HCT116 (cell line): ENCODE measurements around the gene ZNF236.

Source experiments
- CTCF ChIP-seq, 3 experiments: fragments of 200-600 bp in 1 of 3; sonication (generic) in 1 of 3; IDR thresholded peaks in 2 of 3; conservative IDR thresholded peaks in 1 of 3; 2 replicates each; pipeline ENCODE4 v1.5.1; 2012 to 2017; ENCODE audit warnings: low read depth in 2 of 3, low read length in 2 of 3, antibody characterized with exemption in 1 of 3, borderline replicate concordance in 1 of 3, control low read depth in 1 of 3, mild to moderate bottlenecking in 1 of 3, mixed read lengths in 1 of 3, mixed run types in 1 of 3, moderate library complexity in 1 of 3; ENCODE audit not compliant: insufficient read depth in 1 of 3
- MAX ChIP-seq: IDR thresholded peaks from 2 replicates; pipeline ENCODE4 v1.6.1; 2012
- POLR2A ChIP-seq: IDR thresholded peaks from 2 replicates; pipeline ENCODE4 v1.7.0; 2011; ENCODE audit warnings: borderline replicate concordance; ENCODE audit not compliant: insufficient read depth, insufficient read length; ENCODE audit errors: extremely low read depth
- POLR2AphosphoS5 ChIP-seq: IDR thresholded peaks from 2 replicates; pipeline ENCODE4 v1.6.1; 2011; ENCODE audit warnings: mild to moderate bottlenecking, low read depth, low read length, moderate library complexity
- RAD21 ChIP-seq: IDR thresholded peaks from 2 replicates; pipeline ENCODE4 v1.6.1; 2012; ENCODE audit warnings: low read depth, mild to moderate bottlenecking
- REST ChIP-seq: IDR thresholded peaks from 2 replicates; pipeline ENCODE4 v1.6.1; 2012; ENCODE audit warnings: low read depth
- TCF7L2 ChIP-seq: IDR thresholded peaks from 2 replicates; pipeline ENCODE4 v1.7.0; 2011; ENCODE audit warnings: borderline replicate concordance, inconsistent platforms; ENCODE audit not compliant: insufficient read depth, insufficient read length; ENCODE audit errors: extremely low read depth

- TF ChIP-seq POLR2AphosphoS5 (no peak), TCF7L2 (no peak), REST (no peak), POLR2A (no peak), CTCF (IDR thresholded peaks at IDR 0.05 in 2 of 3, conservative IDR thresholded peaks at IDR 0.05 in 1 of 3; ENCODE audit: borderline replicate concordance in 1 of 3, insufficient read depth in 1 of 3, low read depth in 2 of 3, low read length in 2 of 3) (no peak), MAX (no peak), RAD21 (no peak)
Observed at GRCh38 chr18:76866666-76867065, 44.3 kb downstream of the ZNF236 start.
